ENCODE data around the gene BEND6. TPM values are rescaled to one million over a fixed set of nuclear protein-coding genes. Genes with fewer than 3 reads are reported as not detected.

The BEND6 gene
- total and polyA plus RNA-seq, 2 of the 13 experiments (the other 11 are each of a cell fraction or from before 2014, with no cell fraction given) = 0.20 to 0.21 TPM

GRCh38 chr6:56955171-56956155, 556 bp downstream of the BEND6 start (continued):
- TF ChIP-seq GLI4 (CRISPR knock-in tag; IDR thresholded peaks at IDR 0.05; ENCODE audit: borderline replicate concordance) (peak; percentile 73; the same call in 1 of the 2 replicates), ZNF550 (CRISPR knock-in tag; IDR thresholded peaks at IDR 0.05; ENCODE audit: borderline replicate concordance) (no peak), ETV5 (CRISPR knock-in tag; IDR thresholded peaks at IDR 0.05; ENCODE audit: borderline replicate concordance) (peak; percentile 73), ELF4 (CRISPR knock-in tag; IDR thresholded peaks at IDR 0.05; ENCODE audit: borderline replicate concordance) (no peak), RELA (CRISPR knock-in tag; IDR thresholded peaks at IDR 0.05) (no peak), ZNF124 (CRISPR knock-in tag; IDR thresholded peaks at IDR 0.05) (no peak), ARID3A (IDR thresholded peaks at IDR 0.05; ENCODE audit: low read depth, low read length) (no peak; the same call in 1 of the 2 replicates), ZNF841 (CRISPR knock-in tag; IDR thresholded peaks at IDR 0.05; ENCODE audit: borderline replicate concordance) (no peak), CENPT (CRISPR knock-in tag; IDR thresholded peaks at IDR 0.05; ENCODE audit: low read depth) (0 out of 2 replicates have a peak, but pooled peaks have one; percentile 27), ZNF781 (CRISPR knock-in tag; IDR thresholded peaks at IDR 0.05; ENCODE audit: borderline replicate concordance, not compliant biosample characterization) (peak; percentile 76), ZNF468 (CRISPR knock-in tag; IDR thresholded peaks at IDR 0.05) (no peak), SSRP1 (CRISPR knock-in tag; IDR thresholded peaks at IDR 0.05) (peak; percentile 29; the same call in 1 of the 2 replicates), PLRG1 (conservative IDR thresholded peaks at IDR 0.05) (no peak), ZNF652 (CRISPR knock-in tag; IDR thresholded peaks at IDR 0.05; ENCODE audit: borderline replicate concordance, low read depth) (no peak), ZBTB7B (CRISPR knock-in tag; IDR thresholded peaks at IDR 0.05) (peak; percentile 63; the same call in 1 of the 2 replicates), KAT2B (IDR thresholded peaks at IDR 0.05; ENCODE audit: borderline replicate concordance, low read depth, low read length) (no peak), TOPORS (CRISPR knock-in tag; IDR thresholded peaks at IDR 0.05) (no peak), ZNF180 (CRISPR knock-in tag; IDR thresholded peaks at IDR 0.05; ENCODE audit: borderline replicate concordance, low read depth) (no peak), TBP (CRISPR knock-in tag; IDR thresholded peaks at IDR 0.05) (no peak), ATF3 (CRISPR knock-in tag; IDR thresholded peaks at IDR 0.05) (peak; percentile 46; the same call in 1 of the 2 replicates), ZNF674 (CRISPR knock-in tag; IDR thresholded peaks at IDR 0.05; ENCODE audit: low read depth) (no peak), MEIS2 (CRISPR knock-in tag; IDR thresholded peaks at IDR 0.05) (0 out of 2 replicates have a peak, but pooled peaks have one; percentile 57)
- TF ChIP-seq, protein P1, sequence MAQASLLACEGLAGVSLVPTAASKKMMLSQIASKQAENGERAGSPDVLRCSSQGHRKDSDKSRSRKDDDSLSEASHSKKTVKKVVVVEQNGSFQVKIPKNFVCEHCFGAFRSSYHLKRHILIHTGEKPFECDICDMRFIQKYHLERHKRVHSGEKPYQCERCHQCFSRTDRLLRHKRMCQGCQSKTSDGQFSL (CRISPR knock-in tag; IDR thresholded peaks at IDR 0.05) = no peak
- TF ChIP-seq, protein P2, sequence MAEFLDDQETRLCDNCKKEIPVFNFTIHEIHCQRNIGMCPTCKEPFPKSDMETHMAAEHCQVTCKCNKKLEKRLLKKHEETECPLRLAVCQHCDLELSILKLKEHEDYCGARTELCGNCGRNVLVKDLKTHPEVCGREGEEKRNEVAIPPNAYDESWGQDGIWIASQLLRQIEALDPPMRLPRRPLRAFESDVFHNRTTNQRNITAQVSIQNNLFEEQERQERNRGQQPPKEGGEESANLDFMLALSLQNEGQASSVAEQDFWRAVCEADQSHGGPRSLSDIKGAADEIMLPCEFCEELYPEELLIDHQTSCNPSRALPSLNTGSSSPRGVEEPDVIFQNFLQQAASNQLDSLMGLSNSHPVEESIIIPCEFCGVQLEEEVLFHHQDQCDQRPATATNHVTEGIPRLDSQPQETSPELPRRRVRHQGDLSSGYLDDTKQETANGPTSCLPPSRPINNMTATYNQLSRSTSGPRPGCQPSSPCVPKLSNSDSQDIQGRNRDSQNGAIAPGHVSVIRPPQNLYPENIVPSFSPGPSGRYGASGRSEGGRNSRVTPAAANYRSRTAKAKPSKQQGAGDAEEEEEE (CRISPR knock-in tag; IDR thresholded peaks at IDR 0.05; ENCODE audit: borderline replicate concordance) = no peak
